Bronchial epithelial cell (primary cell): ENCODE results near the gene LY9. TPM values are rescaled to one million over a fixed set of nuclear protein-coding genes. Genes with fewer than 3 reads are reported as not detected.
A peak's percentile ranks its signal among the peaks of the same experiment; 100 is the strongest.

ENCODE experiments used
- DNase-seq: peaks from one replicate; pipeline ENCODE4 v3.0.0-alpha.2; 2010; ENCODE audit warnings: low read depth
- FAIRE-seq: peaks from 2 replicates; lab custom pipeline; 2011; peaks lifted over from hg19 to GRCh38; lab: Jason Lieb, UNC
- H3K27me3 ChIP-seq: 2 replicates; pipeline ENCODE4 v1.5.1; 2011; ENCODE audit warnings: low read length; ENCODE audit not compliant: control insufficient read depth, insufficient read depth
- H3K36me3 ChIP-seq: 2 replicates; pipeline ENCODE4 v1.5.1; 2011; ENCODE audit warnings: low read length; ENCODE audit not compliant: control insufficient read depth, insufficient read depth
- H3K4me3 ChIP-seq: 2 replicates; pipeline ENCODE4 v1.5.1; 2011; ENCODE audit warnings: mild to moderate bottlenecking, low read depth, low read length, control low read depth
- CTCF ChIP-seq: IDR thresholded peaks from 2 replicates; pipeline ENCODE4 v1.5.1; 2011; ENCODE audit warnings: mild to moderate bottlenecking, moderate library complexity, low read length, control low read depth, inconsistent platforms; ENCODE audit not compliant: insufficient read depth, severe bottlenecking
- total RNA-seq: library from RNA; depleted of rRNA; stranded (reverse); fragments of >200 nt; gene quantifications from 2 replicates; pipeline ENCODE4 v1.2.1, GENCODE V29; 2014

Gene LY9
- total RNA-seq, 1 donor from 2014 or later: under 0.01 TPM

DNA sequence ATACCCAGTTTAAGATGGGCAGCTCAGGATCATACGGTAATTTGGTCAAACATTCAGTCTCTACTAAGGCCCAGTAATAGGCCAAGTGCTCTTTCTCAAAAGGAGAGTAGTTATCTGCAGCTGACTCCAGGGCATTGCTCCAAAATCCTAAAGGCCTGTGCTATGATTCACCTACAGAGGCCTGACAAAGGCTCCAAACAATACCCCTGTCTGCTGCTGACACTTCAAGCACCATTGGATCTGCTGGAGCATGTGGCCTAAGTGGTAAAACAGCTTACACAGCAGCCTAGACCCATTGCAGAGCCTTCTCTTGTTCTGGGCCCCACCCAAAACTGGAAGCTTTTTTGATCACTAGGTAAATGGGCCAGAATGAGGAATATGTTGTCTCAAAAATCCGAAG is 34.1 kb upstream of the LY9 start:
- FAIRE-seq: peak; percentile 85
- TF ChIP-seq CTCF: no peak
- Histone ChIP-seq H3K36me3 (no peaks in the 10 kb centered on the region), H3K27me3 (no peaks in the 10 kb centered on the region), H3K4me3 (no peak overlapping the region)
- DNase-seq: peak; percentile 84

DNA sequence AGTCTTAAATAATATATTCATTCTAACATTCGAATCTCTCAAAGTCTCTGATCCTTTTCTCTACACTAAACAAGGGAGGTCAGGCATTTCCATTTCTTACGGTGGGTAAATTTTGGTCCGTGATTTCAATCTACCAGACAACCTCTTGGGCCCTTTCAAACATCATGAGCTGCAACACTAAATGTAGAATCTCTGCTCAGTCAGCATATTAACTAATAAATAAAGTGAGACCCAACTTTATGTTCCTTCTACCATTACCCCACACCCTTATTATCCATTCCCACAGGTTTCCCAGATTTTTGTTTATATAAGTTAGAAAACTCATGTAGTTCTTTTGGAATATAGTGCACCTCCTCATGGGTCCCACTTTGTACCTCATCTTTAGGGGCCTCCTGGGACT is 32.0 kb upstream of the LY9 start:
- Histone ChIP-seq H3K36me3 (no peaks in the 10 kb centered on the region), H3K4me3 (no peak overlapping the region), H3K27me3 (no peaks in the 10 kb centered on the region)
- no peak for DNase-seq
- TF ChIP-seq CTCF: no peak
- no peak for FAIRE-seq

- peak; percentile 98 for DNase-seq
Measured at GRCh38 chr1:160767395-160768294, 28.3 kb upstream of the LY9 start.

GRCh38 chr1:160768295-160768657 is 27.7 kb upstream of the LY9 start:
- Histone ChIP-seq H3K27me3 (no peaks in the 10 kb centered on the region), H3K4me3 (no peak overlapping the region), H3K36me3 (no peaks in the 10 kb centered on the region)
- FAIRE-seq: peak; percentile 68
- peak; percentile 88 for TF ChIP-seq CTCF
- DNase-seq: peak; percentile 54

More at GRCh38 chr1:160767395-160768294, 28.3 kb upstream of the LY9 start:
- H3K4me3 ChIP-seq: no peak overlapping the region
- H3K36me3 ChIP-seq: no peaks in the 10 kb centered on the region
- no peak for TF ChIP-seq CTCF
- FAIRE-seq: peak; percentile 43
- H3K27me3 ChIP-seq: no peaks in the 10 kb centered on the region

- no peak for FAIRE-seq
- TF ChIP-seq CTCF: no peak
- no peak for DNase-seq
- H3K4me3 ChIP-seq: no peak overlapping the region
- H3K36me3 ChIP-seq: no peaks in the 10 kb centered on the region
- H3K27me3 ChIP-seq: no peaks in the 10 kb centered on the region
Measured at GRCh38 chr1:160772331-160772730, 23.6 kb upstream of the LY9 start.
